Endometrium (tissue), 2 donors: Measurements from ENCODE around the gene ASIC4.

Source experiments
- FAIRE-seq: peaks from 2 replicates; lab custom pipeline; 2012; peaks lifted over from hg19 to GRCh38; lab: Jason Lieb, UNC
- donor health status: control.
- donor health status: control.

ASIC4 gene

DNA sequence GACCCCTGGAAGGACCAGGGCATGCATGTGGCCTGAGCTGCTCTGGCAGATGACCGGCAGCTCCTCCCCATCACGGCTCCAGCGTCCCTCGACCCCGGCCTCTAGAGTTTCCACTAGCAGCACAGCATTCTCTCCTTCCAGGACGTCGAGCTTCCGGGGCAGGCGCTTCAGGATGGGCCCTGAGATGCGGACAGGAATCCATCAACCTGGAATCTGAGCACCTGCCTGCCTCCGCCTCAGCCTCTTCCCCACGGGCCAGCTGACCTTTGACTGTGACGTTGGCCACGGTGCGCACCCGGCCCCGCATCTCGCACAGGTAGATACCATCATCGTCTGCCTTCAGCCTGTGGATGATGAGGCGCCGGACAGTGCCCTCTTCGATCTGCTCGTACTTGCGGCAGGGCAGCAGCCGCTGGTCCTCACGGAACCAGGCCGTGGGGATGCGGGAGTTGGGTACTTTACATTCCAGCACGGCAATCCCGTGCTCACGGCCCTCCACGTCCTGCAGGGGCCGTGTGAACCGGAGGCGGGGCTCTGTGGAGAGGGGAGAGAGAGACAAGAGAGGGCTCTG is 53.6 kb downstream of the ASIC4 start:
- FAIRE-seq = no peak

DNA sequence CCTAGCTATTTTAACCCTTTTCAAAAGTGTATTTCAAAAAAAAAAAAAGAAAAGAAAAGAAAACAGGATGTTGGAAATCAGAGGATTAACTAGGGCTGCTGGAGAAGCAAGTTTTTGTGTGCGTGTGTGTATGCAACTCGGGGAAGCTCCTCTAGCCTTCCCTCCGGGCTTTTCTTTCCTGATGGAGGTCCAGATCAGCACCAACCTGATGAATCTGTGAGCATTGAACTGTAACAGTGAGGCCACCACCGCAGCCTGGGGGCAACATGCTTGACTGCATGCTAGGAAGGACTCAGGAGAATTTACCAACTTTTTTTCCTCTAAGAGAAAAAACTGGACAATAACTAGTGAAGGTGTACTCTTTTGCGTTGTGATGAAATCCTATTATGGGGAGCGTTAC is 54.8 kb downstream of the ASIC4 start:
- FAIRE-seq = no peak

DNA sequence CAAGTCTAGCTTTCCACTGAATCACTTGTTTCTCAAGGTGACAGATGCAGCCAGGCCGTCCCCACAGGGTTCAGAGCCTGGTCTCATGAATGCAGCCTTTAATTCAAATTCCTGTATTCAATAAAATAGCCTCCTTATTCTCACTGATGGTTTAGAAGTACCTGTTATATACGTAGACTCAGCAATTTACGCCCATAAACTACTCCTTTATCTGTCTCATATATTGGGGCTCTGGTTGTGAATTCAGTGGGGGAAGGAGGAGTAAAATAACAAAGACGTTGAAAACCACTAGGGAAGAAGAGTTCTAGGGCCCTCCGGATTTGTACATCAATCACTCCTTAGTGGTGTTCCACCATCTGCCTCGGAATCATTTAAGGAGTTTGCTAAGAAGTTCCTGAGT is 55.4 kb downstream of the ASIC4 start:
- no peak for FAIRE-seq

DNA sequence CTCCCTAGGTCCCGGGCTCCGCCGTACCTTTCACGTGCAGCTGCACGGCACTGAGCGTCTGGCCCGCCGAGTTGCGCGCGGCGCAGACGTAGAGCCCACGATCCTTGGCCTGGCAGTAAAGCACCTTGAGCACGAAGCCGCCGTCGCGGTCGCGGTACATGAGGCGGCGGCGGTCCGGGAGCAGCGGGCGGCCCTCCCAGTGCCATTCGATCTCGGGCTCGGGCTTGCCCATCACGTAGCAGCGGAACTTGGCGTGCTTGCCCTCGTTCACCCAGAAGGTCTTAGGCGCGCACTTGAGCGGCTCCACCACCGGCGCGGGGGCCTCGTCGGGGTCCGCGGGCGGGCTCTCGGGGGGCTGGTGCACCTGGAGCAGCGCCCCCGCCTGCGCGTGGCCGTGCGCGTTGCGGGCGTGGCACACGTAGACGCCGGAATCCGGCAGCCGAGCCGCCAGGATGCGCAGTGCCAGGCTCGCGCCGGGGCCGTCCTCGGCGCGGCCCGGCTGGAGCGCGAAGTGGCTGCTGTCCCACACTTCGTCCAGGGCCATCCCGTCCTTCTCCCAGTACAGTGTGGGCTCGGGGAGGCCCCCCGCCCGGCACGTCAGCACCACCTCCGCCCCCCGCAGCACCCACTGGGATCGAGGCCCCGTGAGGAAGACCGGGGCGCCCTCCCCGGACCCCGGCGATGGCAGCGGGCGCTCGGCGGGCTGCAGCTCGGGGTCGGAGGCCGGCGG is 56.1 kb downstream of the ASIC4 start:
- no peak for FAIRE-seq

DNA sequence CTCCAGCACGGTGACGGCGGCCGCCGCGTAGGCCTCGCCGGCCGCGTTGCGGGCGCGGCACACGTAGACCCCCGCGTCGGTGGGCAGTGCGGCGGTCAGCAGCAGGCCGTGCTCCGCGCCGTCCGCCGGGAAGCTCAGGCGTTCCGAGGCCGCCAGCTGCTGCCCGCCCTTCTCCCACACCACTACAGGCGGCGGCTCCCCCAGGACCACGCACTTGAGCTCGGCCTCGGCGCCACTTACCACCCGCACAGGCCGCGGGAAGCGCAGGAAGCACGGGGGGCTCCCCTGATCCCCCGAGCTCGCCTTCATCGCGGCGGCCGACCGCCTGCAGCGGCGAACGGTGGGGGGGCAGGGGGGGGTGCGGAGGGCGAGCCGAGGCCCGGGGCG is 56.6 kb downstream of the ASIC4 start:
- FAIRE-seq = no peak

DNA sequence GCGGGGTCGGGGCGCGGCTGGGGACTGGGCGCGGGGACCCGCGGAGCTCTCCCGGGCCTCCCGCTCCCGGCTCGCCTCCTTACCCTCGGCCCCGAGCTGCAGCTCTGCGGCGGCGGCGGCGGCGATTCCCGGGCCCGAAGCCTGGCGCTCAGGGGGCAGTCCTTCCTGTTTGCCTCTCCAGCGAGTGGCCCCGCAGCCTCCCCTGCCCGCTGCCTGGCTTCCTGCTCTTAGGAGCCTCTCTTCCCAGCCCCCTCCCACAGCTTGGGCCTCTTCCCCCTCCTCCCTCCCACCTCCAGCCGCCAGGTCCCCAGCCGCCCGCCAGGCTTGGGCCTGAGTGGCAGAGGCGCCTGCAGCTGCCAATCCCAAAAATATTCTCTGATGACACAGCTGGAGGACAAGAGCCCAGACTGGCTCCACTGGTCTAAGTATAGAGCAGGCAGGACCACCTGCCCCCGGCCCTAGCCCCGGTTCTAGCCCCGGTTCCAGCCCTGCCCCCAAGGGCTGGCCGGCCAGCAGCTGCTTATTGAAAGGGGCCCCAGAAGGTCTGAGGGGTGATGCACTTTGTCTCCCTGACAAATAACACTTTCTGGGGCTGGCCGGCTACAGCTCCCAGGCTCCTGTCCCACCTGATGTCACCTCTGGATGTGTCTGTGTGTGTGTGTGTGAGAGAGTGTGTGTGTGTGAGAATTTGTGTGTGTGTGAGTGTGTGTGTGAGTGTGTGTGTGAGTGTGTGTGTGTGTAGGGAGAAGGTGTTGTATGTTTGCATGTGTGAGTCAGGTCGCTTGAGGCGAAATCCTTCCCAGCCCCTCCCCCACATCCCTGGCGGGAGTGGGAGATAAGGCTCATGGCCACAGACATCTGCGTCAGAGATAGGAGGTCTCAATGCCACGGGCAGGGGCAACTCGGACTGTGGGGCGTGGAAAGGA is 57.3 kb downstream of the ASIC4 start, which contains the start of gene OBSL1:
OBSL1 (minus strand) TSS at position 229 of the 926 bp plus-strand sequence. CDS start 307 bp downstream, outside the sequence.
- no peak for FAIRE-seq

DNA sequence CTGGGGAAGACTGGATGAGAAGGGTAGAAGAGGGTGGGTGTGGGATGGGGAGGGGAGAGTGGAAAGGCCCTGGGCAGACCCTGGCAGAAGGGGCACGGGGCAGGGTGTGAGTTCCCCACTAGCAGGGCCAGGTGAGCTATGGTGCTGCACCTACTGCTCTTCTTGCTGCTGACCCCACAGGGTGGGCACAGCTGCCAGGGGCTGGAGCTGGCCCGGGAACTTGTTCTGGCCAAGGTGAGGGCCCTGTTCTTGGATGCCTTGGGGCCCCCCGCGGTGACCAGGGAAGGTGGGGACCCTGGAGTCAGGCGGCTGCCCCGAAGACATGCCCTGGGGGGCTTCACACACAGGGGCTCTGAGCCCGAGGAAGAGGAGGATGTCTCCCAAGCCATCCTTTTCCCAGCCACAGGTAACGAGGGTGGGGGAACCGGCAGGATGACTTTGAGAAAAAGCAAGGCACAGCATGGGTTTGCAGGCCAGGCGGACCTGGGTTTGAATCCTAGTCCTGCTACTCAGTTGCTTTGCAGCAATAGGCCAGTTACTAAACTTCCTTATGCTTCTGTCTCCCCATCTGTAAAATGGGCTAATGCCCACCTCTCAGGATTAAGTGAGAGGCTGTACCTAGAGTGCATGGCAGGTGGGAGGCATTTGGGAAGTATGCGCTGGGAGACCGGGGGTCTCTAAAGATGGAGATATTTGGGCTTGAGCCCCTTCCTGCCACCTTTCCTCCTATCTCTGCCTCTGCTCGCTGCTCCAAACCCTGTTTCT is 58.1 kb downstream of the ASIC4 start, which contains the start of gene INHA:
INHA (plus strand) TSS at position 74 of the 765 bp plus-strand sequence; CDS start at position 139, 65 bp downstream.
- no peak for FAIRE-seq

DNA sequence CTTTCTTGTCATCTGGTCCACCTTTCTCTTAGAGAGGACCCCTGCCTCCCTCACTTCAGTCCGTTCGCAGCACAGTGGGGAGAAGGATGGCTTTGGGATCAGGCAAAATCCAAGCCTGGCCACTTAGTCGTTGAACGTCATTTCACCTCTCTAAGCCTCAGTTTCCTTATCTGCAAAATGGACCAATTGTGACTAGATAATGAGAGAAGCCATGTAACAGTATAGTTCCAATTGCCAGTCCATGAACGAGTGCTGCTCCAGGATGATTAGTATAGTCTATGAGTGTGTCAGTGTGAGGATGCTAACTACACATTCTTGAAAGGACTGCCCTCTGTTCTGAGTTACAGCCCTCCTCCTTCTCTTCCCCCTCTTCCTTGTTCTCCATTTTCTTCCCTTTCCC is 58.9 kb downstream of the ASIC4 start:
- FAIRE-seq = no peak

DNA sequence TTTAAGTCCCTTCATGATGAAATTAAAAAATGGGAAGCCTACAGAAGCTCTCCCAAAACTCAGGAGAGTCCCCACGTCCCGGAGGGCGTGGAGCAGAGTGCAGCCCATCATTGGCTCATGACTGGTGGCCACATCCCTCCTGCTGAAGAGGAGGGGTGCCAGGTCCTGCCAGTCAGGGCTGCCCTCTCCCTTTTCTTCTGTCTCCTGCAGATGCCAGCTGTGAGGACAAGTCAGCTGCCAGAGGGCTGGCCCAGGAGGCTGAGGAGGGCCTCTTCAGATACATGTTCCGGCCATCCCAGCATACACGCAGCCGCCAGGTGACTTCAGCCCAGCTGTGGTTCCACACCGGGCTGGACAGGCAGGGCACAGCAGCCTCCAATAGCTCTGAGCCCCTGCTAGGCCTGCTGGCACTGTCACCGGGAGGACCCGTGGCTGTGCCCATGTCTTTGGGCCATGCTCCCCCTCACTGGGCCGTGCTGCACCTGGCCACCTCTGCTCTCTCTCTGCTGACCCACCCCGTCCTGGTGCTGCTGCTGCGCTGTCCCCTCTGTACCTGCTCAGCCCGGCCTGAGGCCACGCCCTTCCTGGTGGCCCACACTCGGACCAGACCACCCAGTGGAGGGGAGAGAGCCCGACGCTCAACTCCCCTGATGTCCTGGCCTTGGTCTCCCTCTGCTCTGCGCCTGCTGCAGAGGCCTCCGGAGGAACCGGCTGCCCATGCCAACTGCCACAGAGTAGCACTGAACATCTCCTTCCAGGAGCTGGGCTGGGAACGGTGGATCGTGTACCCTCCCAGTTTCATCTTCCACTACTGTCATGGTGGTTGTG is 60.4 kb downstream of the ASIC4 start:
- FAIRE-seq = no peak

DNA sequence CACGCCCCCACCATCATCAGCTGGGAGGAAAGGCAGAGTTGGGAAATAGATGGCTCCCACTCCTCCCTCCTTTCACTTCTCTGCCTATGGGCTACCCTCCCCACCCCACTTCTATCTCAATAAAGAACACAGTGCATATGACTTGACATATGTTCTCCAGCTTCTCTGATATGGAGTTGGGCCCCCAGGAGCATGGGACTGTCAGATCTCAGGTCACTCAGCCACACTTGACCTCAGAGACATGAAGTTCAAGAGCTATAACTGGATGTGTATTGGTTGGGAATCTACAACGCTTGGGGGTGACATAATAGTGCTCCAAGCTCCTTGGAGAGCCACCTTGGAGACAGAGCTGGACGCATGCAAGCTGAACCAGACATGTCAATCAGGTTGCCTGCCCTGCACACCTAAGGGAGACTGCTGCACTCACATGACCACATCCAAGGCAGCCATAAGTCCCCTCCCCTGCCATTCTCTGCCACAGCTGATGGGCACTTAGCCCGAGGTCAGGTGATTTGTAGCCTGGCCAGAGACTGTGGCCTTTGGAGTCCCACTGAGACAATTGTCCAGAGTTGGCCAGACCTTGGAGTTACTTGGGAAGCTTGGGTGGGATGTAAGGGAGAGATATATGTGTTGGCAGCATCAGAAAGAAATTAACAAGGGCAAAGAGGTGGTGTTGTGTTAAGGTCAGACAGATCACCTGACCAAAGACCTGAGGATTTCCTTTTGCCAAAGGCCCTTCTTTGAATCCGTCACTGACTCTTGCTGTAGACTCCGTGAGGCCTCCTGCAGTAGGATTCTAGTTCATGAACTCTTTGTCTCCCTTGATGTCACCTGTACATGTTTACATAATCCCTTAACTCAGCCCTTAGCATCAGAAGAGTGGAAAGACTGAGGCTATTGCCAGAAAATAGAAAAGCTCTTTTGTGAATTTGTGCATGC is 61.6 kb downstream of the ASIC4 start:
- FAIRE-seq = no peak

DNA sequence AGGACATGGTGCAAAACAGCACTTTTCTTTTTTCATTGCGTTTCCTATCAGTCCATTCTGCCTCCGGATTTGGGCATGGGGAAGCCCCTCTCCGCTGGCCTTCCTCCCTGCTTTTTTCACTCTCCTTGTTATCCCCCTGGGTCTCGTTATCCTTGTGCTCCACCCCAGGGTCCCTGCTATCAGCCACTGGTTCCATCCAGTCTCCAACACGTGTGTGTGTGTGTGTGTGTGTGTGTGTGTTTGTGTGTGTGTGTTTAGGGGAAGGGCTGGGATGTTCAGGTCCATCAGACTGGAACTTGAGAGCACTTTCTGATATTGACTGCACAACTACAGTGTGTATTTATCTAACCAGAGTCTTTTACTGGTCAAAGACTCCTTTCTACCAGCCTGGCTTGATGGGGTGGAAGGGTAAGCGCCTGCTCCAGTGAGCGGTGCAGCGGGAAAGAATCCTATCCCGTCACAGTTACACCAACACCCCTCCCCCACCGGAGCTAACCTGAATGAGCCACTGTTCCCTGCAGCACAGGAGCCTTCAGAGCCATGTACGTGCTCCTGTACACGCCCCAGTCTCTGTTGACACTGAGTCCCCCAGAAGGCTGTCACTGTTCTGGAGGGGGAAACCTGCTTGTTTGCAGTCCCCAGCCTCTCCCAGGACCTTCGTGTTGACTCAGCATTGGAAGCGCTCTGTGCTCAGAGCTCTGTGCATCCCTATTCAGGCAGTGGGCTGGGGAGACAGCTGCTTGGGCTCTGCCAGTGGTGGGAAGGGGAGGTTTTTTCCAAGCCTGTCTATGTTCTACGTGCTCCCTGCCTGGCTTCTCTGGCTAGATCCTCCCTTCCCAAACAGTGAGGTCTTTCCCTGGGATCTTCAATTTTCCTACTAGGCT is 62.5 kb downstream of the ASIC4 start:
- FAIRE-seq = no peak

DNA sequence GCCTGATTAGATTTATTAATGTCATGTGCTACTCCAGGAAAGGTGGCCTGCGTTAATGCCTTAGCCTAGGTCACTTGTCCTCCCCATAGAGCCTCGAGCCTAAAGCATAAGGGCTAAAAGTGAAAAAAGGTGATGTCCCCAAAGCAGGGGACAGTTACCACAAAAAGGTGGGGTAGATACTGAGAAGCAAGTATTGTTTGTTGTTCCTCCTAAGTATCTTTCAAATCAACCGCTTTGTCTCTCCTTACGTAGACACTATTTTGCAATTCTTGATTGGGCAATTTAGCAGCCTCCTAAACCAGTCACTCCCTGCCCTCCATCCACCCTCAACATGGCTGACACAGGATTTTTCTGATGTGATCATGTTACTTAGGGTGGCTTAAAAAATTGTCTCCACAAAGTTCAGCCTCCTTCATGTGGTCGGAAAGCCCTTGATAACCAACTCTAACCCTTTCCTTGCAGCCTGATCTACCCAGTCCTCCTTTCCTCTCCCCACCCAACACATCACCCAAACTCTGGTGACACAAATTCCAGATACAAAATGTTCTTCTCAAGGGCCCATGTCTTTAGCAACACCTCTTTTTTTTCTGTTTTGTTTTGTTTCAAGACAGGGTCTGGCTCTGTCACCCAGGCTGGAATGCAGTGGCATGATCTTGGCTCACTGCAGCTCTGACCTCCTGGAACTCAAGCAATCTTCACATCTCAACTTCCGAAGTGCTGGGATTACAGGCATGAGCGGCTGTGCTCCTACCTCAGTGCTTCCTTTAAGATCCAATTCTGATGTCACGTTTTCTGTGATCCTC is 64.7 kb downstream of the ASIC4 start:
- no peak for FAIRE-seq

DNA sequence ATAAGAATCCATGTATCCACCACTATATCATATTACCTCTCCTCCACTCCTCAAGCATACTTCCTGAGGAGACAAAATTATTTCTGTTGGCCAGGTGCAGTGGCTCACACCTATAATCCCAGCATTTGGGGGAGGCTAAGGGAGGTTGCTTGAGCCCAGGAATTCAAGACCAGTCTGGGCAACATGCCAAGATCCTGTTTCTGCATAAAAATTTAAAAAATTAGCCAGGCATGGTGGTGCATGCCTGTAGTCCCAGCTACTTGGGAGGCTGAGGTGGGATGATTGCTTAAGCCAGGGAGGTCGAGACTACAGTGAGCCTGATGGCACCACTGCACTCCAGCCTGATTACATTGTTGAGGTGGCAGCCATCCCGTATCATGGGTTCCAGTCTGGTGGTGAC is 67.1 kb downstream of the ASIC4 start:
- no peak for FAIRE-seq
